Dermis blood vessel endothelial cell (primary cell): ENCODE data around the gene AP1S2. TPM values are rescaled to one million over a fixed set of nuclear protein-coding genes. Genes with fewer than 3 reads are reported as not detected.

Experiments used
- DNase-seq: peaks from one replicate; pipeline ENCODE4 v3.0.0; 2010
- total RNA-seq: library from RNA; depleted of rRNA; stranded (reverse); fragments of >200 nt; gene quantifications from 2 replicates; pipeline ENCODE4 v1.2.3, GENCODE V29; 2014

Gene AP1S2
- total RNA-seq, 1 donor from 2014 or later: 133 TPM

DNA sequence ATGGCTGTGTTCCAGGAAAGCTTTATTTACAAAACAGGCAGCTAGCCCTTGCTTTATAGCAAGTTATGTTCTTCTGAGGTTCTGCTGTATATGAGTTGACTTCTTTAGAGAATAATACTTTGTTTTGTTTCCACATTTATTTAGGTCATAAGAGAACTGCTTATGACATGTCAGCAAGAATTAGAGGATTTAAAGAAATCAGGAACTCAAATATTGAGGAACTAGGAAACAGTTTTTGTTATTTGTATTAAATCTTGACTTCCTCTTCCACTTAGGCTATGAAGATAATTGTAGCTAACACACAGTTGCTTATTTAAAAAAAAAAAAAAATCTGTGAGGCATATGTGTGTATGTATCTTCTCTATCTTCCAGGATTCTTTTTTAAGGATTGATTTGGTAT lies 50.0 kb downstream of the AP1S2 start:
- DNase-seq: no peak

DNA sequence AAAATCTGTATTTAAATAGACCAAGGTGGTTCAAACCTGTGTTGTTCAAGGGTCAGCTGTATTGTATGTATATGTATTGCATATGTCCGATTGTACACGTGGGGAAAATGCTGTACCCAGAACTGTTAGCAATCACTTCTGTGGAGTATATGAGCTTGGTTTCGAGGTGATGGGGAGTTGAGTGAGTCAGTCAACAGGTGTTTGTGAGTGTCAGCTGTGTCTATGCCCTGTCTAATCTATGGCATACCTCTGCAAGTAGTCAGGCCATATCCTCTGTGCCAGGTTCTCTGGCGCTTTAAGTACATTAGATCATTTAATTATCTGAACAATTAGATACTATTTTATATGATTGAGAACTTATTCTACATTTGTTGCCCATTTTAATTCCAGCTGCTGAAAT lies 56.9 kb downstream of the AP1S2 start:
- no peak for DNase-seq

DNA sequence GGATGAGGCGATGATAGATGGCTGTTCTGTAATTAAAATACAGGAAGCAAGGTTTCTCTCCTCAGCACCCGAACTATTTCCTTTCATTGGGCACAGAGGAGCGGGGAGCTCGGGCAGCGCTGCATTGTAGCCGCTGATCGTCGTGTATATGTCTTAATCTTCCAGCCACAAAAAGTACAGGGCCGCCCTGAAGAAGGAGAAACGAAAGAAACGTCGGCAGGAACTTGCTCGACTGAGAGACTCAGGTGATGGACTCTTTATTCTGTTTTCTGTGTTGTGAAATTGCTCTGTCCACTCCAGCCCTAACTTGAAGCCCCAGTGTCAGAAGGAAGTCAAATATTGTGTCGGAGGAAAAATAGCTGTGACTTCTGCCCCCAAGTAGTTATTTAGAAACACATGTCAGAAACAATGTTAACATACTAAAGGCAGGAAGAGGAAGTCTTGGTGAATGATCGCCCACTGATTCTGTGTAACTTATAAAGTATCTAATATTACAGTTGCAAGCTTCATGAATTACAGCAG lies 63.8 kb downstream of the AP1S2 start:
- DNase-seq: peak; percentile 31

DNA sequence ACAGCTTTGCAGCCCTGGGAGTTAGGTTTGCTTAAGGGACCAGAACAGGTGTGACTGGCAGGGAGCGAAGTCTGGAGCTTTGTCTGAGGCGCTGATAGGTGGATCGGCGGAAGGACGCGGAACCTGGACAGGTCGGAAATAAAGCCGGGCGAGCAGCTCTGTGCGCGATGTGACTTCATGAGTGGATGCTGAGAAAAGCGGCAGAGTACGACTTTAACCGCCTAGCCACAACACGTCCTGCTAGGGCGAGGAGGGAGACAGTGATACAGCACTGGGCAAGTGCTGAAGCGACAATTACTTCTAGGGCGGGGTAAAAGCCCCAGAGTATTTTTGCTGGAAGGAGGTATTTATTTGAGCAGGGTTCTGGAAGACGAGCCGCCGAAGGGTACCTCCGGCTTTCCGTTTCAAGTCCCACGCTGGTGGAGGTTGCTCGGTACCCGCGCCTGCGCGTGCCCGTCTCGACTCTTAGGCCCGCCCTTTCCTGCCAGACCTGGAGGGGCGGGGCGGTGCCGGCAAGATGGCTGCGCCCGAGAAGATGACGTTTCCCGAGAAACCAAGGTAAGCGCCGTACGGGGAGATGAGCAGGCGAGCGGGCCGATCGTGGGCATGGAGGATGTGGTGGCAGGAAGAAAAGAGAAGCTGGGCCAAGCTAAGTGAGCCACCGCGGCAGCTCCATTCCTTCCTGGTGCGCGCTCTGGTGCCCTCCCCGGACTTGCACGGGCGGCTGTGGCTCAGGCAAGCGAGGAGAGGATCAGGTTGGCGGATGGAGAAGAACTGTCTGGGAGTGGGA lies 64.4 kb downstream of the AP1S2 start, which contains the start of gene ZRSR2:
TSS of gene ZRSR2 (plus strand) at position 506 of the 790 bp plus-strand sequence. CDS start at position 518, 12 bp downstream.
- DNase-seq: peak; percentile 78

DNA sequence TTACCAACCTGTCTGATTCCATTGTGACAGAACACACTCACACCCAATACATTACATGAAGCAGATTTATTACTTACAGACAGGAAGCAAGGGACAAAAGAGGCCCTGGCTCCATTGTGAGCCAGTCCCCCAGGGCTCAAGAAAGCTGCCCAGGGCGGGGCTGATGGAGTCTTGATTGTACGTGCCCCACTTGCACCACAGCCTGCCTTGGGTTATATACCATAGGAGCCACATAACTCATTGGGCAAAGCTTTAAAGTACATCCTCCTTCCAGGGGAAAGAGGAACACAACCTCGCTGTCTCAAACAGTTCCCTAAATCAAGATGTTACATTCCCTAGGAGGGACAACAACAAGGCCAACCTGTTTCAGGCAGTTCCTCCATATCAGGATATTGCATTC lies 67.7 kb downstream of the AP1S2 start:
- peak; percentile 4 for DNase-seq

DNA sequence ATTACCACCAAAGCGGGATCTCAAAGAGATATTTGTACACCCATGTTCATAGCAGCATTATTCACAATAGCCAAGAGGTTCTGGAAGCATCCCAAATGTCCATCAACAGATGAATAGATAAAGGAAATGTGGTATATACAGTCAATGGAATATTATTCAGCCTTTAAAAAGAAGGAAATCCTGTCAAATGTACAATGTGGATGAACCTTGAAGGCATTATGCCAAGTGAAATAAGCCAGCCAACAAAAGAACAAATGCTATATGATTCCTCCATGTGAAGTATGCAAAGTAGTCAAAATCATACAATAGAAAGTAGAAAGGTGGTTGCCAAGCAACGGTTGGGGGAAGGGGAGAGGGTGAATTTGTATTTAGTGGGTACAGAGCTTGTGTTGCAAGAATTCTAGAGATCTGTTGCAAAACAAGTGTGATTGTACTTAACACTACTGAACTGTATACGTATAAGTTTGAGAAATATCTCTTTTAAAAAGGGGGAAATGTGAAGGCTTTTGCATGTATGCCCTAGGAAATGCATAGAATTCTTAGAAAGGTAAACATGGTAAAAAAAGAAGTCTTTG lies 69.3 kb downstream of the AP1S2 start:
- DNase-seq: peak; percentile 45

DNA sequence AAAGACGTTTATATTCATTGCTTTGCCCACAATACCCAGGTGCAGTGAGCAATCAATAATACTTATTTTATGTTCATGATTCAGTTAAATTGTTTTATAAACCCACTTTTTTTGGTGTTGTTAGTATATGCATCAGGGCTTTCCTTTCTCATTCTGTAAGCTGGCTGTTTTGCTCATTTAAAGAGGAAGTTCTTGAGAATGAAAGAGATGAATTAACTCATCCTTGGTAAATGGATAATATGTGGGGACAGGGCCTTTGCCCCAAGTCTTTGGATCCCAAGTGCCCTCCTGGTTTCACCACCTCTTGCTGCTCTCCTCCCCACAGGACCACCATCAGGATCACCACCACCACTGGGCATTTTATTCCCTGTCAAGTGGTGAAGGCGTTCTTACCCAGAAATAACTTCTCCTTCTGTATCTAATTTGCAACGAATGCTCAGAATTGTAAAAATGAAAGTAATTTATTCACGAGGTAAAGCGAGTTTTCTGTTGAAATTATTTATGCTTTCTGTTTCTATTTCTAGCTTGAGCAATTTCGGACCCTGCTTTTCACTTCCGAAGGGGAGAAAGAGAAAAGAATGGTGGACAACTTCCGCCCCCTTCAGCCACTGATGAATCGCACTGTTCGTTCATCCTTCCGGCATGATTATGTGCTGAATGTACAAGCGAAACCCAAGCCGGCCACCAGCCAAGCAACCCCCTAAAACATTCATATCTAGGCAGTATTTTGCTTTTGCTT lies 72.5 kb downstream of the AP1S2 start:
- DNase-seq: no peak

Other genes starting within 250 kb of the AP1S2 start
- 0.09 and 0.17 TPM in 2 replicates for gene CLTRN, start 190.0 kb downstream of the AP1S2 start, total RNA-seq
- gene CA5B, start 116.5 kb downstream of the AP1S2 start, total RNA-seq: 1.5 and 2.7 TPM in 2 replicates
- 3.4 and 6.3 TPM in 2 replicates for gene ZRSR2, start 64.3 kb downstream of the AP1S2 start, total RNA-seq